Limb (tissue), 2 donors: ENCODE results near the gene CYSTM1.
"Not testable (repeated sequence)": the region's sequence is repeated elsewhere in the genome, so short reads cannot be mapped to it uniquely, and the experiment has no call there.

ENCODE experiments used
- DNase-seq, 2 donors: peaks; one replicate each; pipeline ENCODE4 v3.0.0-alpha.2; 2016; ENCODE audit errors: extremely low spot score in 2 of 2

Gene CYSTM1

DNA sequence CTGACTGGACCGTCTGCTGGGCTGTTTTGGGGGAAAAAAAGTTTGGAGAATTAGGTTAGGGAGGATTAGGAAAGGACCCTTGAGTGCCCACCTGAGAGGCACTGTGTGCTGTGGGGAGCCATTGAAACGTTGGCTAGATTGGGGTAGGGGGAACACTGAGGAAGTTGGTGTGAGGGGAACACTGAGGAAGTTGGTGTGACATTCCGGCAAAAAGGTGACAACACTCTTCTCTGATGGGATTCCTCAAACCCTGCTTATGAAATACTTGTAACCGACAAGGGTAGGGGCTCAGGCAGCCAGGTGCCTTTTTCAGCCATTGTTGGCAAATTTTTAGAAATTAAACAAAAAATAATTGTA lies 1.0 kb downstream of the CYSTM1 start:
- no peak for DNase-seq

DNA sequence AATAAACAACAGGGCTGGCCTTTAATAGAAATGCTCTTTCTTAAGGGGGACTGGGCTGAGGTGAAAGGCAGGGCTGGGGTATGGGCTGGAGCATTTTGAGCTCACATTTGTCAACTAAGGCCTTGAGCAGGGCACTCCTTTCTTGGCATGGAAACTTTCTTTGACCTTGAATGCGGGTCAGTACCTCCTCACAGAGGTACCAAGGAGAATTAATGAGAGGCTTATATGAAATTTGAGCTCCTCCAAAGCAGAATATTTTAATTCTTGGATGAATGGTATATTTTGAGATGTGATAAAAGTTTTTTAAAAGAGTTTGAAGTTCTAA lies 3.1 kb downstream of the CYSTM1 start:
- no peak for DNase-seq

DNA sequence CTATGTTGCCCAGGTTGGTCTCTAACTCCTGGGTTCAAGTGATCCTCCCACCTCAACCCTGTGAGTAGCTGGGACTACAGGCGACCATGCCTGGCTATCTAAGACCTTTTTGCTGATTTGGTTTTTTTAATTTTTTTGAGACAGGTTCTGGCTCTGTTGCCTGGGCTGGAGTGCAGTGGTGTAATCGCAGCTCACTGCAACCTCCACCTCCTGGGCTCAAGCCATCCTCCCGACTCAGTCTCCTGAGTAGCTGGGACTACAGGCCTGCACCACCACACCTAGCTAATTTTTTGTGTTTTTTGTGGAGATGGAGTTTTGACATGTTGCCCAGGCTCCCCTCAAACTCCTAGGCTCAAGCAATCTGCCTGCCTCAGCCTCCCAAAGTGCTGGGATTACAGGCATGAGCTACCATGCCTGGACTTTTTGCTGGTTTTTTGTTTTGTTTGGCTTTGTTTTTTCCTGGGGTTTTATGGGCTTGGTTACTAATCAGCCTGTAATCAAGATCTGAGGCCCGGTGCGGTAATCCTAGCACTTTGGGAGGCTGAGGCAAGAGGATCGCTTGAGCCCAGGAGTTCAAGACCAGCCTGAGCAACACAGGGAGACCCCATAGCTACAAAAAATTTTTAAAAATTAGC lies 3.6 kb downstream of the CYSTM1 start:
- DNase-seq, result no peak

DNA sequence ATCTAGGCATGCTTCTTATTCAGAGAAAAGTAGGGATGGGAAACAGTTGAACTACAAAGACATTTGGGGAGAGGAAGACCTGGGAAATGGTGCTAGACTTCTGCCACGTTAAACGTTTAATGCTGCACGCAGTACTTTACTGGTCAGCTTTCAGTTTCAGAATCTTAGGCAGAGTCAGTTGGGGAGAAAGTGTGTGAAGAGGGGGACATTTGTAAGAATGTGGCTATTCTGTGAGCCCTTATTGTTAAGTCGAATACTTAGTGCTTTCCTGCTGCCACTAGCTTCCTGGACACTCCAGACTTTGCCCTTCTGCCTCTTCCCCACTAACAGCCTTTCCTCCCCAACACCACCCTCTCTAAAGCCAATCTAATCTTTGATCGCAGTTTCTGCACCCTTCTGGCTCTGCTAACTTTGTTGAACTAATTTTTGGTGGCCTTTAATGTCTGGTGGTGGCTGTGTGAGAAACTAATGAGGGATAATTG lies 6.1 kb downstream of the CYSTM1 start:
- no peak for DNase-seq

DNA sequence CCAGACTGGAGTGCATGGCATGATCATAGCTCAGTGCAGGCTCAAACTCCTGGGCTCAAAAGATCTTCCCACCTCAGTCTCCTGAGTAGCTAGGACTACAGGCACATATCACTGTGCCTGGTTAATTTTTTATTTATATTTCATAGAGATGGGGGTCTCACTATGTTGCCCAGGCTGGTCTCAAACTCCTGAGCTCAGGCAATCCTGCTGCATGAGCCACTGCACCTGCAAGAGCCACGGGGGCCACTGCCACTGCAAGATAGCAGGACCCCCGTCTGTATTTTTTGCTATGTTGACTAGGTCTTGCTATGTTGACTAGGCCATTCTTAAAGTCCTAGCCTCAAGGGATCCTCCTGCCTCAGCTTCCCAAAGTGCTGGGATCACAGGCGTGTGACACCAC lies 6.5 kb downstream of the CYSTM1 start:
- DNase-seq, result no peak

DNA sequence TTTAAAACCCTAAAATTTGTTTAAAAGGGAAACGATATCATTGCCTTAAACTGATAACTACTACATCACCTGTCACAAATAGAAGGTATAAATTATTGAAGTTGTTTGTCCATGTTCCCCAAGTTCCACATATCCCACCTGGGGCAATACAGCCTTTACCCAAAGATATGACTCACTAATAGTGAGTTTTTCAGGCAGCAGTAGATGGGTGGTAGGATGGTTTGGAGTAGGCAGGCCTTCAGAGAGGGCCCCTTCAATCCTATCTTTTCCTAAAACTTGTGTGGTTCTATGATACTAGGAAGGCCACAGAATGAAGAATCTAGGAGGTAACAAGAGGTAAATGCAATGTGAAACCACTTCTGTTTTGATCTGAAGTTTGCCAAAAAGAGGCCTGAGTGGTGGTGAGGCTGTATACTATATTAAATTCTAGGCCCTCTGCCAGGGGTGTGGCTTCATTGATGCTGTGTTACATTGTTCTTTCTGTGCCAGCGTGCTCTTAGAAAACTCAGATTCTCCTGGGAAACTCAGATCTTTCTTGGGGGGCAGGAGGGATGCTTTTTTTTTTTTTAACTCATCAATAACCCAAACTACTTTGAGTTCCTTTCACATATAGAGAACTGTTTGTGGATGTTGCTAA lies 7.2 kb downstream of the CYSTM1 start:
- peak in 1 of 2 donors; percentile 10 for DNase-seq

DNA sequence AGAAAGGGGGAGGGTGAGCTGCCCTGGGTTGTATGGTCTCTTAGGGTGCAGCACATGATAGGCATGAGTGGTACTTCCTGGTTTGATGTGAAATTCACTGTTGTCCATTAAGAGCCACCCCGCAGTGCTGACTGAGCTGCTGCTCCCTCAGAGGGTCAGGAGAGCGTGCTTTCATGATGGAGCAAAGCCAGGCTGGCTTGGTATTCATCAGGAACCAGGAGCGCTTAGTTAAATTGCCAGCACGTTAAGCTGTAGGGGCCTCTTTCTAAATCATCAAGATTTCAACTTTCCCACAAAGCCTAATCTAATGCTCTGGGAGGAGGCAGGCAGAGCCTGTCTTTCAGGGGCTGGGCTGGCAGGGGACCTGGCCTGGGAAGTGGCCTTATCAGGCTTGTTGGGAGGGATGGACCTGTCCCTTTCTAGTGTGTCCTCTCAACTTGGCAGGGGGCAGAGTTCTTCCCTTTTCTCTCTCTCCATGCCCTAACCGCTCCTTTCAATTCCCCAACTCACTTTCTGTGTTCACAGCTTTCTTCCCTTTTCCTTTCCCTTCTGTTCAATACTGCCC lies 7.9 kb downstream of the CYSTM1 start:
- no peak for DNase-seq

DNA sequence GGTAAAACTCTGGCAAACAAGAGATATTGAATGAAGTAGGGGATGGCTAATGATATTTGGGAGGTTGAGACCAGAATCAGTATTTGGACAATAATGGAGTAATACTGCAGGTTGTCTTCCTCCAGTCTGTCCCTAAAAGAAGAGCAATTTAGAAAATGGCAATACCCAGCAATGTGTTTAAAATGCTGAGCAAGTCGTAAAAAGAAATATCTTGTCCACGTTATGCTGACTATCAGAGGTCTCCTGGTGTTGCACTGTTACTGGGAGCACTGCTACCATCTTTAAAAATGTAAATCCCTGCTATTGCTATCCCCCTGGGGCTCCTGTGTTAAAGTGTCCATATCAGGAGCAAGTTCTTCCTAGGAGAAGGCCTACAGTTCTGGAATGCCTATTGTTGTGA lies 10.4 kb downstream of the CYSTM1 start:
- no peak for DNase-seq

DNA sequence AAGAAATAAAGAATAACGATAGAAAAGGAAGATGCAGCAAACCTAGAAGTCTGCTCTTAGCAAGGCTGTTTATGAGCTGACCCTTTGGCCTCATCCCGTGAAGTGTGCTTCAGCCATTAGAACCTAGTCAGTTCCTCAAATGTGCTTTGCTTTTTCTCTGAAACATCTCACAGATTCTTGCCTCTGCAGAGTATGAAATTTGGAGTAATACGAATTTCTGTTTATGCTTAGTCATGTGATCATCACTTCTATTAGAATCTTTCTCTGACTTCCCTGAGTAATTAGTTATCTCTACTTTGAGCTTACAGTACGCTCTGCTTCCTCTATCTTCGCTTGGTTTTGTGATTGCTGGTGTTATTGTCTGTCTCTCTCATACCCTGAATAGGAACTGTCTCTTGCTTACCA lies 11.3 kb downstream of the CYSTM1 start:
- no peak for DNase-seq

DNA sequence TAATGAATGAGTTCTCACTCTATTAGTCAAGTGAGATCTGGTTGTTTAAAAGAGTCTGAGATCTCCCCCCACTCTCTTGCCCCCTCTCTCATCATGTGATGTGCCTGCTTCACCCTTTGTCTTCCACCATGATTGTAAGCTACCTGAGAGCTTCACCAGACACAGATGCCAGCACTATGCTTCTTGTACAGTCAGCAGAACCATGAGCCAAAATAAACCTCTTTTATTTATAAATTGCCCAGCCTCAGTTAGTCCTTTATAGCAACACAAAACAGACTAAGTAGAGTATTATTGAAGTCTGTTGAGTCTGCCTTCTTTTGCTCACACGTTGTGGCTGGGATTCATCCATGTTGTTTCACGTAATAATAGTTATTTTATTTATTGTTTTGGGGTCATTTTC lies 14.3 kb downstream of the CYSTM1 start:
- no peak for DNase-seq

DNA sequence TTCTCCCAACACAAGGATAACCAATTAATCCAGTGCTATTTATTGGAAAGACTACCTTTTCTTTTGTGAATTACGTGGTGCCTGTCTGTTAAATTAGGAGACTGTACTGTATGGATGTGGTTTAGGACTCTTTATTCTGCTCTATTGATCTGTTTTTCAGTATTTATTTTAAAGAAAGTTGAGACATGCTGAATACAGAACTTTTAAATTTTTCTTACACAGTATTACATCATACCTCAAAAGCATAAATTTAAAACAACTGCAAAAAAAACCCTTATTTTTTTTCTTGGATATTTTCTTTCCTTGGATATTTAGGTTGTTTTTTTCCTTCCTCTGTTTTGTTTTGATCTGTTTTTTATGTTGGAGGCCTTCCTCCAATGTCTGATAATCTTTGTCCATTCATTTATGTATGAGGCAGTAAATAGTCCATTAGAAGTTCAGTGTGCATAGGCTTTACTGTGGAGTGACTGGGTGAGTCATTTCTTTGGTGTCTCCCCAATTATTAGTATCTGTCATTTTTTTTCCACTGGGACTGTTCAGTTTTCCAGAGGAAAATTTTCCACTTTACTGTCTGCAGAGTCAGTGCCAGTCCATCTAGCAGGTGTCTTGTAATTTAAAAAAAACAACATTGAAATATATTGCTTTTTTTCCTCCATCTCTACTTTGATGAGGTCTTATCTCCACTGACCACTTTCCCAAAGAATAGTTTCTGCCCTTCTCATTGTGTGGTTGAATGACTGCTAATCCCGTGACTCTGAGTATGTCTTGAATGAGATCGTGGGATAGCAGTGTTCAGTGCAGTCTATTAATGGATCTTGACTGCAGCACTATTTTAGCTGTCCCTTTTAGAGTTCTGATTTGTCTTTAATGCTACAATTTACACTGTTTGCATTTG lies 15.2 kb downstream of the CYSTM1 start:
- DNase-seq, result no peak

DNA sequence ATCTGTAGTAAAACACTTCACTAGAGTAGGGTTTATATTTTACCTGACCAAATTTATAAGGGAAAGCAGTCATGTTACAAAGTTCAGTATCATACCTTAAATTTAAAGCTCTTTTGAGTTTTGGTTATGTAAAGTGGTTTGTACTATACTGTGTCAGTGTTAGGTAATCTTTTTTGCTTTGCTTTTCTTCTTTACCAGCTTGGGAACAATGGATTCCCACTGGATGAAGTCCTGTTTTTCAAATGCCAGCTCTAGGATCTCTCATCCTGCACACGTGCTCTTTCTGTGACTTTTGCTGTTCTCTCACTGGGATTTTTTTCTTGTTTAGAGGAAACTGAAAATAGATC lies 15.9 kb downstream of the CYSTM1 start:
- no peak for DNase-seq

DNA sequence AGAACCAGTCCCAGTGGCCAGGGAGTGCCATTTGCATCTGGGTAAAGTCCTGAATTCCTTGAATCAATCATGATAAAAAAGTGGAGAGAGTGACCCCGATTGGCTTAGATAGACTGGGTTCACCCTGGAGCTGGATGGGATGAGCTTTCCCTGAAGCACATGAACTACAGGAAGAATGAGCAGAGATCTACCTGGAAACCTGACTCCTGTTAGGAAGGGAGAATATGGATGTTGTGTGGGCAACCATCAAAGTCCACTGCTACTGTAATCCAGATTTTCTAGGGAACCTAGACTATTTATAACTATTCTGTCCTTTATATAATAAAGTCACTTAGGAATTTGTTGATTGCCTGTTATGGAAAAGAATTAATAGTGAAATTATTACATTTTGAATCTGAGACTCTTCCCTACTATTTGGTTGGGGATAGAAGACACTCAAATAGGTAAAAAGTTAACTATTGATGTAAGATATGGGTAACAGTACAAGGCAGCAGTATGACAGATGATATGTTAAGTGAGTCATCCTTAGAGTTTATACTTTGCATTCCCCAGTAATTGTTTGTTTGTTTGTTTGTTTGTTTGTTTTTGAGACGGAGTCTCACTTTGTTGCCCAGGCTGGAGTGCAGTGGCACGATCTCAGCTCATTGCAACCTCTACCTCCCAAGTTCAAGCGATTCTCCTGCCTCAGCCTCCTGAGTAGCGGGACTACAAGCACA lies 17.9 kb downstream of the CYSTM1 start:
- no peak for DNase-seq

DNA sequence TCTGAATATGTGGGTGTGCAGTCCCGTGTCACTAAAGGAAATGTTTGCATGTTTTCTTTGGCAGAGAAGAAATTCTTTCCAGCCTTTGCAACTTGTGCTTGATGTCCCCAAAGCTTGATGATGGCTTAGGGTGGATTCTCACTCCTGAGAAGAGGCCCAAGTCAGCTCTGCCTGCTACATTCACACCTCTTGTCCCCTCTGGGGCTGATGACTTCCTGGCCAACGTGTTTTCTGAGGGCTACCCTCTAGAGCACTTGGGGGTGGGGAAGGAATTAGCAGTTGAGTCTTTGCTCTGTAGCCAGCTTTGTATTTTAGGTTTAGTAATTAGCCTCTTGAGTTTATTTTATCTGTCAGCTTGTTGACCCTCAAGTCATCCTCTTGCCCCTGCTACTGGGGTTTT lies 19.7 kb downstream of the CYSTM1 start:
- no peak for DNase-seq

DNA sequence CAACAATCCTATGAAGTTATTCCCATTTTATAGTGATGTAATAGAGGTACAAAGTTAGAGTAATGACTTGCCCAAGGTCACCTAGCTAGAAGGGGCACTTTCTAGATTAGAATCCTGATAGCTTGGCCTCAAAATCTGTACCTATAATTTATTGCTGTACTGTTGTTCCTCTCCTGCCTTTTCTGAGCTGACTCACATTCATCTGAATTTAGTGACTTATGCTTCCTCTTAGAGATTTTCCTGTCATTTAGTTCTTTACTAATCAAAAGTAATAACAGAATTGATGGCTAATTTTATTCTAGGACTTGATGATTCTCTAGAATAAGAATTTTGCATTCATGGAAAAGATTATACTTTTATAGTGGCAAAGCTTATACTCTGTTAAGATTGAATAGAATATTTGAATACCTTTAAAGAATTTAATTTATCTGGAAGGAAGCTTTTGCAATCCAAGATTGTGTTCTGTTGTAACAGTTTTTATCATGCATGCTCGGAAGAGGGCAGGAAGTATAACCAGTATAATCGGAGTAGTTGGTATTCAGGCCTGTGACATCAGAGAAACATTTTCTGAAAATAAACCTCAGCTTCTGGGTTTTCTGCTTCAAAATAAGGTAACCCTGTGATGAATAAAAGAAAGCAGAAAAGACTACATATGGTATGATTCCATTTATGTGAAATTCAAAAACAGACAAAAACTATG lies 21.3 kb downstream of the CYSTM1 start:
- no peak for DNase-seq

DNA sequence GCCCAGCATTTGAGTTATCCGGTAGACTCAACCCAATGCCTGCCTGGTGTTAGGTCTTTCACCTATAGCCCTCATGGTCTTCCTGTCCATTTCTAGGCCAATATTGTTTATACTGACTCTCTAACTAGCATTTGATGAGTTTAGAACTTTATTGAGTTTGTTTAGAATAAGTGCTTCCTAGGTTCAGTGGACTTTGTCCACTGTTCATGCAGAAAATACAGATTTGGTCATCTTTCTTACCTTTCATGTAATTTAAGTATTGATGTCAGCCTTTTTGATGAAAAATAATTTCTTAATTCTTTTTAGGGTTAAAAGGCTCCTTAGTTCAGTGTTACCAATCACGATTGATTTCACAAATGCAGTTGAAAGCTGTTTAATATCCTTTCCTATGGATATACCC lies 22.0 kb downstream of the CYSTM1 start:
- no peak for DNase-seq

DNA sequence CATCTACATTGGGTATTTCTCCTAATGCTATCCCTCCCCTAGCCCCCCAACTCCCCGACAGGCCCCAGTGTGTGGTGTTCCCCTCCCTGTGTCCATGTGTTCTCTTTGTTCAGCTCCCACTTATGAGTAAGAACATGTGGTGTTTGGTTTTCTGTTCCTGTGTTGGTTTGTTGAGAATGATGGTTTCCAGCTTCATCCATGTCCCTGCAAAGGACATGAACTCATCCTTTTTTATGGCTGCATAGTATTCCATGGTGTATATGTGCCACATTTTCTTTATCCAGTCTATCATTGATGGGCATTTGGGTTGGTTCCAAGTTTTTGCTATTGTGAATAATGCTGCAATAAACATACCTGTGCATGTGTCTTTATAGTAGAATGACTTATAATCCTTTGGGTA lies 23.9 kb downstream of the CYSTM1 start:
- not testable (repeated sequence) for DNase-seq

DNA sequence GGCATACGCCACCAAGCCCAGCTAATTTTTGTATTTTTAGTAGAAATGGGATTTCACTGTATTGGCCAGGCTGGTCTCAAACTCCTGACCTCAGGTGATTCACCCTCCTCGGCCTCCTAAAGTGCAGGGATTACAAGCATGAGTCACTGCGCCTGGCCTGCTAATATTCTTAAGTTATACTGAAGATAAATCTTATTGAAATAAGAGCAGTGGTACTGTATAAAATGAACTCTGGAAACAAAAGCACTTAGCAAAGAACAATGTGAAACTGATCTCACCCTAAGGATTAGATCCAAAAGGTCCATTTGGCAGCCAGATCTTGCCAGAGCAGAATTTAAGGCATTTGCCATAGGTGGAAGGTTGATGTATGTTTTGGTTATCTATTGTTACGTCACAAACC lies 27.1 kb downstream of the CYSTM1 start:
- no peak for DNase-seq

DNA sequence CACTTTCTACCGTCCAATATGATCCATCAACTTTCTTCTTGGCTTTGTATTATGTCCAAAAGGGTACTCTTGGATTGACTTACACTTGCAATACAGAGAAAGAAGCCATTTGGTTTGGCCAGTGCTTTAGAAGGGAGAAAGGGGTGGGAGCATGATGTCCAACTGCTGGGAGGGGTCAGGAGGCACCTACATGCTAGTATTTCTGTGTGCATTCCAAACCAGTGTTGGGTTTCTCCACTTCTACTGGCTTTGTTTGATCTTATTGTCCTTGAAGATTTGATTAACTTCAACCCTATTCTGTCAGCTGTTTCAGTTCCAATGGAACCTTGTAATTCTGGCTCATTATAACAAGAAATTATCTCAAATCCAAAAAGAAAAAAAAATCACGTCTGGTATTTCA lies 27.6 kb downstream of the CYSTM1 start:
- no peak for DNase-seq

DNA sequence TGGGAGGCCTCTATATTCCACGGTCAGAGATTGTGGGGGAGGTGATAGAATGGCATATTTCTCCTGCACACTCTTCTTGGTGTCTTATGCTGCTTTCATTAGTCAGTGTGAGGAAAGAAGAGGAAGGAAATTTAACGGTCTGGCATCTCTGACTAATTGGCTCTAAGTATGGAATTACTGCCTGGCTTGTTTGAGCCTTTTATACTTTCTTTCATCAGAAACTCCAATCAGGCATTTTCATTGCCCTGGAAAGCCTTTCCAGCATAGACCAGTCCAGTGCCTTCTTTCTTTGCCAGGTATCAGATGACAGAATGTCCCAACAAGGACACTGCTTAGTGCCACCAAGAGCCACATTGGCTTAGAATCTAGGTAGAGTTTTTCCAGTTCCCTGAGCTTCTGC lies 30.2 kb downstream of the CYSTM1 start:
- DNase-seq, result no peak

DNA sequence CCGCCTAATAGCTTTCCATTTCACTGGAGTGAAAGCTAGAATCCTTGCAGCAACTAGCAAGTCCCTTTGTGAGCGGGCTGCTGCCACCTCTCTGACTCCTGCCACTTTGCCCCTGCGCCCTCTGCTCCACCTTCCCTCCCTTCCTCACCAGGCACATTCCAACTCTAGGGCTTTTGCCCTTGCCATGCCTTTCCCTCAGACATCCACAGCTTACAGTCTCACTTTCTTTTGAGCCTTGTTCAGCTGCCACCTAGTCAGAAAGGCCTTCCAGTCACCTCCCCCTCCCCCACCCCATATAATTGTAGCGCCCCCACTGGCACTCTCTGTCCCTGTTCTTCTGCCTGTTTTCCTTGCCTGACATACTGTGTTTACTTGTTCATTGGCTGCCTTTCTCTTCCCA lies 31.0 kb downstream of the CYSTM1 start:
- DNase-seq, result no peak
